DMS79 treated with DMSO at 0.1 percent for 48 hours (cell line): Measurements from ENCODE around the gene SPSB4.
"Not testable (repeated sequence)": the region's sequence is repeated elsewhere in the genome, so short reads cannot be mapped to it uniquely, and the experiment has no call there.

ENCODE experiments used
- DNase-seq: peaks from one replicate; lab custom pipeline; 2025; lab: John Stamatoyannopoulos, UW

Gene SPSB4

GRCh38 chr3:141095546-141095937 lies 44.4 kb downstream of the SPSB4 start:
- no peak for DNase-seq

- no peak for DNase-seq
These were observed 45.0 kb downstream of the SPSB4 start for GRCh38 chr3:141096164-141096563.

GRCh38 chr3:141096981-141097380 lies 45.8 kb downstream of the SPSB4 start:
- no peak for DNase-seq

- no peak for DNase-seq
These were observed 49.0 kb downstream of the SPSB4 start for GRCh38 chr3:141100112-141100511.

GRCh38 chr3:141100531-141101320 lies 49.6 kb downstream of the SPSB4 start:
- no peak for DNase-seq

- DNase-seq = no peak
These were observed 51.2 kb downstream of the SPSB4 start for GRCh38 chr3:141102372-141102771.

GRCh38 chr3:141103067-141103466 lies 51.9 kb downstream of the SPSB4 start:
- no peak for DNase-seq

GRCh38 chr3:141103503-141103902 lies 52.4 kb downstream of the SPSB4 start:
- no peak for DNase-seq

GRCh38 chr3:141104151-141104821 lies 53.1 kb downstream of the SPSB4 start:
- DNase-seq = no peak

- DNase-seq = peak; percentile 78
These were observed 54.9 kb downstream of the SPSB4 start for GRCh38 chr3:141105828-141106628.

- DNase-seq = no peak
These were observed 55.7 kb downstream of the SPSB4 start for GRCh38 chr3:141106842-141107241.

GRCh38 chr3:141108039-141108438 lies 56.9 kb downstream of the SPSB4 start:
- DNase-seq = no peak

- DNase-seq = no peak
These were observed 58.6 kb downstream of the SPSB4 start for GRCh38 chr3:141109751-141110150.

- no peak for DNase-seq
These were observed 59.2 kb downstream of the SPSB4 start for GRCh38 chr3:141110322-141110721.

- DNase-seq = no peak
These were observed 60.4 kb downstream of the SPSB4 start for GRCh38 chr3:141111364-141112155.

- no peak for DNase-seq
These were observed 61.6 kb downstream of the SPSB4 start for GRCh38 chr3:141112686-141113297.

GRCh38 chr3:141113680-141114079 lies 62.5 kb downstream of the SPSB4 start:
- DNase-seq = not testable (repeated sequence)

- DNase-seq = no peak
These were observed 63.1 kb downstream of the SPSB4 start for GRCh38 chr3:141114179-141114745.

- no peak for DNase-seq
These were observed 63.8 kb downstream of the SPSB4 start for GRCh38 chr3:141114816-141115460.

GRCh38 chr3:141115789-141116541 lies 64.8 kb downstream of the SPSB4 start:
- DNase-seq = no peak
